Thoracic aorta (tissue), 2 donors: Measurements from ENCODE around the gene PRODH. TPM values are rescaled to one million over a fixed set of nuclear protein-coding genes. Genes with fewer than 3 reads are reported as not detected.

Experiments used
- ATAC-seq: fragments of 150-250 bp; one replicate; pipeline ENCODE4 v1.8.0; 2017; ENCODE audit warnings: low read depth; ENCODE audit not compliant: insufficient number of reproducible peaks, low FRiP score
- DNase-seq: peaks from one replicate; pipeline ENCODE4 v3.0.0-alpha.2; 2020; ENCODE audit warnings: low spot score
- H3K27ac ChIP-seq, 2 donors: fragments of 200-600 bp; sonication (generic); 1 replicate in 1 of 2; 2 replicates in 1 of 2; pipeline ENCODE4 v1.5.1; 2016; ENCODE audit warnings: mild to moderate bottlenecking in 2 of 2, moderate library complexity in 2 of 2
- H3K27me3 ChIP-seq: fragments of 200-600 bp; sonication (generic); replicated peaks from 2 replicates; pipeline ENCODE4 v1.6.0; 2016; ENCODE audit warnings: mild to moderate bottlenecking; ENCODE audit not compliant: insufficient read depth
- H3K36me3 ChIP-seq: fragments of 200-600 bp; sonication (generic); one replicate; pipeline ENCODE4 v1.5.1; 2016
- H3K4me1 ChIP-seq, 2 donors: fragments of 200-600 bp; sonication (generic); 1 replicate in 1 of 2; 2 replicates in 1 of 2; pipeline versions ENCODE4 v1.5.1 to v1.6.0; 2016; ENCODE audit warnings: low read depth in 2 of 2, mild to moderate bottlenecking in 1 of 2; ENCODE audit not compliant: control insufficient read depth in 1 of 2
- H3K4me3 ChIP-seq: fragments of 200-600 bp; sonication (generic); 2 replicates; pipeline ENCODE4 v1.5.1; 2016; ENCODE audit warnings: mild to moderate bottlenecking
- H3K9me3 ChIP-seq: fragments of 200-600 bp; sonication (generic); 2 replicates; pipeline ENCODE4 v1.5.1; 2016
- CTCF ChIP-seq: fragments of 200-600 bp; sonication (generic); IDR thresholded peaks from one replicate; pipeline ENCODE4 v1.5.1; 2019; ENCODE audit warnings: antibody characterized with exemption
- total RNA-seq, 2 donors: library from RNA; depleted of rRNA; stranded (reverse); fragments of >200 nt; gene quantifications; one replicate each; pipeline versions ENCODE4 v1.1.0 to v1.2.3, GENCODE V29; 2016

PRODH gene
- total RNA-seq, 2 donors from 2014 or later, result 7.5 to 16.0 TPM

DNA sequence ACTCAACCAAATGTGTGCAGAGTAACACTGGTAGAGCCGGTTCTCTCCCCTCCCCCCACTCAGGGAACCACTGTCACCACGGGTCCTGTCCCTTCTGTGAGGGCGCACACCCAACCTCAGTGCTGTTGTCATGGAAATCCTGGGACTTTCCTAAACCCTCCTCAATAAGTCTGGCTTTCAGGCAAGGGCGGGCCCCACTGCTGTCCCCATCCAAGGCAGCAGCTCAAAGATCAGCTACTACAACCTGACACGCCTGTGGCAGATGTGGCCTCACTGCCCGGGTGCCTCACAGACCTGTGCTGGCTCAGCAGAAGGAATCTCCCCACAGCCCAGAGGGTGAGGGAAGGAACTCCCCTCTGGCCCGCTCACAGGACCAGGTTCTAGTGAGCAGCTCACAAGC lies 2.2 kb downstream of the PRODH start:
- TF ChIP-seq CTCF, result no peak
- no peaks in the 10 kb centered on the region for H3K36me3 ChIP-seq
- no peaks in the 10 kb centered on the region for H3K27me3 ChIP-seq
- ATAC-seq, result no peak
- H3K4me1 ChIP-seq, result no peaks in the 10 kb centered on the region
- DNase-seq, result no peak
- H3K4me3 ChIP-seq, result no peak overlapping the region
- H3K27ac ChIP-seq, result no peak overlapping the region
- no peaks in the 10 kb centered on the region for H3K9me3 ChIP-seq

DNA sequence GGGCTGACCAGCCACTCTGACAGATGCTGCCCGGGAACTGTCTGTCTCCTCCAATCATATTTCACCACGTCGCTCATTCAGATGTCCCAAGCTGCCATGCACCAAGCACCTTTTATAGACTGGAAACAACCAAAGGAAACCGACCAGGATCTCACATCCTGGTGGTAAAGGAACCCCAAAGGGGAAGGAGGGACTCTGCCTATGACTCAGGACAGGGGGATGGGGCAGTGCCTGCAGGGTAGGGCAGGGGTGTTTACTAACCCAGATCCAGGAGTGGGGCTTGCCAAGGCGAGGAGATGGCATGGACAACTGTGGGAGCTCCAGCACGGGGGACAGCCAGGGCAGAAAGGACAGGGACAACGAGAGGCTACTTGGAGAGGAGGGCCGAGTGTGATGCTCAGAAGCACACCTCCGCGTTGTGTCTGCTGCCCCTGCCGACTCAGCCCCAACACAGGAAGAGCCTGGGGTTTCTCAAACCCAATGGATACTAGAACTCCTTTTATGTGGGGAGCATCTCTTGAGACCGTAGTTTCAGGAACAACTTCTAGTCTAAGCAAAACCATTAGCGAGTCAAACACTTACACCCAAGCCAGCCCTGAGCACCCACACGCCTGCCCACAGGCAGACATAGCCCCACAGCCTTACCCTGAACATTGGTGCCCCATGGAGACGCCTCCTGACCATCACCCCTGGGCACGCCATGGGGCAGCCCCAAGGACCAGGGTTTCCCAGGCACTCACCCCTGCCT lies 4.0 kb downstream of the PRODH start:
- Histone ChIP-seq H3K27ac (no peak overlapping the region), H3K36me3 (no peaks in the 10 kb centered on the region), H3K4me3 (no peak overlapping the region), H3K27me3 (no peaks in the 10 kb centered on the region), H3K9me3 (no peaks in the 10 kb centered on the region), H3K4me1 (no peaks in the 10 kb centered on the region)
- no peak for TF ChIP-seq CTCF
- DNase-seq (no peak), ATAC-seq (no peak)

DNA sequence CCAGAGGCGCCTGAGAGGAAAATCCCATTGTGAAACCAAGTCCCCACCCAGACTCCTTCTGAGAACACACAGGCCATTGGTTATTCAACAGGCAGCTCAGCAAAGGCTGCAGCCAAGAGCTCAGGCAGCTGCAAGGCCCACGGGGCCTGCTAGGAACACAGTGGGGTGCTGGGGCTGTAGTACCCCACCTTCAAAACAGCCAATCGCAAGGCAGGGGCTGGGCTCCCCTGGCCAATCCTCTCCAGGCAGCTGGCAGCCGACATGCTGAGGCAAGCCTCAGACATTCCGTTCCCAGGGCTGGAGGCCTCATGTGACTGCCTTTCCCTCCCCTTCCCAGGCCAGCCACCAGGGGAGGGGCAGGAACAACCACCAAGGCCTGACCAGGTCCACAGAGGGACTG lies 6.6 kb downstream of the PRODH start:
- Histone ChIP-seq H3K27ac (no peak overlapping the region), H3K27me3 (no peaks in the 10 kb centered on the region), H3K4me3 (no peak overlapping the region), H3K9me3 (no peaks in the 10 kb centered on the region), H3K36me3 (no peaks in the 10 kb centered on the region), H3K4me1 (no peaks in the 10 kb centered on the region)
- TF ChIP-seq CTCF, result no peak
- DNase-seq, result no peak
- peak; percentile 76 for ATAC-seq

GRCh38 chr22:18927573-18927972 lies 8.5 kb downstream of the PRODH start:
- no peak for DNase-seq
- no peak for ATAC-seq
- H3K27me3 ChIP-seq, result no peaks in the 10 kb centered on the region
- no peaks in the 10 kb centered on the region for H3K9me3 ChIP-seq
- no peak overlapping the region for H3K27ac ChIP-seq
- no peak overlapping the region for H3K4me3 ChIP-seq
- no peak for TF ChIP-seq CTCF
- H3K4me1 ChIP-seq, result no peaks in the 10 kb centered on the region
- H3K36me3 ChIP-seq, result no peaks in the 10 kb centered on the region

DNA sequence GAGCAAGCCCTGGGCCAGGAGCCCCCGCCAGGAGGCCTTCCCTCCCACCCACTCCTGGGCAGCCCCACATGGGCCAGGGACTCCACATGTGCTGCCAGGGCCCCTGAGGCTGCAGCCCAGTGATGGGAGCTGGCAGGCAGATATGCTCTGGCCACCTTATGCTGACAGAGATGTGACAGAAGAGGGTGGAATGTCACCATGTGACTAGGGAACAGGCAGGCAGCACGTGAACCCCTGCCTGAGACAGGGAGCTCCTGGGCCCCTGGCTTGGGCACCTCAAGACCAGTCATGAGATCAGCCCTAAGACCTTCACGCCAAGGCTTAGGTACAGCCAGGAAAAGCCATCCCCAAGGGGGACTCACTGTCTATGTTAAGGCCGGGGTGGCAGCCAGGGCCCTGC lies 9.1 kb downstream of the PRODH start:
- H3K36me3 ChIP-seq, result no peaks in the 10 kb centered on the region
- H3K27ac ChIP-seq, result no peak overlapping the region
- TF ChIP-seq CTCF, result no peak
- ATAC-seq (no peak), DNase-seq (no peak)
- no peaks in the 10 kb centered on the region for H3K4me1 ChIP-seq
- no peaks in the 10 kb centered on the region for H3K9me3 ChIP-seq
- no peak overlapping the region for H3K4me3 ChIP-seq
- H3K27me3 ChIP-seq, result no peaks in the 10 kb centered on the region
